ENCODE data around the gene LTBR. TPM values are rescaled to one million over a fixed set of nuclear protein-coding genes. Genes with fewer than 3 reads are reported as not detected.
"Not testable (repeated sequence)": the region's sequence is repeated elsewhere in the genome, so short reads cannot be mapped to it uniquely, and the experiment has no call there.

LTBR gene
- total RNA-seq, 1 donor from 2014 or later, result 2.1 TPM

GRCh38 chr12:6341417-6342139, 42.4 kb upstream of the LTBR start, which contains the start of gene TNFRSF1A:
TSS of gene TNFRSF1A (minus strand) at chr12:6342076. CDS start at chr12:6341814, 262 bp downstream.
- no peak within 1 kb of the TSS for H3K4me3 Mint-ChIP-seq
- no peaks in the 10 kb centered on the region for H3K27me3 Mint-ChIP-seq
- peaks cover under 1% of the 10 kb centered on the region for H3K9me3 Mint-ChIP-seq
- H3K36me3 Mint-ChIP-seq (ENCODE audit: low read depth), result peaks cover 6% of the 10 kb centered on the region
- intact Hi-C loops (cut with micrococcal nuclease), result loop anchor here (1.0 kb wide), 1 partner anchor 23 kb away; no protein-coding TSS in a partner anchor
- peaks cover 40% of the 10 kb centered on the region for H3K4me1 Mint-ChIP-seq
- no peak within 1 kb of the TSS for H3K27ac Mint-ChIP-seq
- DNase-seq, result peak; percentile 83

GRCh38 chr12:6342140-6342889, 41.6 kb upstream of the LTBR start:
- peaks cover 5% of the 10 kb centered on the region for H3K36me3 Mint-ChIP-seq (ENCODE audit: low read depth)
- no peak overlapping the region for H3K4me3 Mint-ChIP-seq
- H3K4me1 Mint-ChIP-seq, result peaks cover 43% of the 10 kb centered on the region
- no peak for DNase-seq
- H3K9me3 Mint-ChIP-seq, result peaks cover 4% of the 10 kb centered on the region
- H3K27me3 Mint-ChIP-seq, result no peaks in the 10 kb centered on the region
- no peak overlapping the region for H3K27ac Mint-ChIP-seq
- intact Hi-C loops (cut with micrococcal nuclease), result loop anchor here (1.0 kb wide), 1 partner anchor 22 kb away; no protein-coding TSS in a partner anchor

DNA sequence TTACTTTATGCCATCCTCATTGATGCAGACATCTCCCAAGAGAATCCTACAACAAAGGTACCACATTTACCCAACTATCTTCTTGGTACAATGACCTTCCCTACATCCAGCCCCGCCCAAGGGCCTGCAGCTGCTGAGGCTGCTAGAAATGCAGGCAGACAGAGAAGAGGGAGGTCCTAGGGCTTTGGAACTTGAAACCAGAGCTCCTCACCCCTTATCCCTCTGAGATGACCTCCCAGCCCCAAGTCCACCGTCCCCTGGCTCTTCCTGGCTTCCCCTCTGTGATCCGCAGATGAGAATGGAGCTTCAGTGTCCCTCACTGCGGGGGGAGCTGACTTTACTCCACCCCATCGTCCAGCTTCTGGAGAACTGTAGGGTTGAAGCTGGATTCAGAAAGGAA, 40.4 kb upstream of the LTBR start:
- intact Hi-C loops (cut with micrococcal nuclease), result no loop called here
- H3K27ac Mint-ChIP-seq, result peak overlapping the region; percentile 10
- H3K4me1 Mint-ChIP-seq, result peaks cover 45% of the 10 kb centered on the region

GRCh38 chr12:6344101-6344660, 39.8 kb upstream of the LTBR start:
- H3K36me3 Mint-ChIP-seq (ENCODE audit: low read depth); intact Hi-C loops (cut with micrococcal nuclease); DNase-seq: not testable (repeated sequence)

More for the DNA sequence above, 40.4 kb upstream of the LTBR start:
- H3K27me3 Mint-ChIP-seq, result no peaks in the 10 kb centered on the region
- no peak for DNase-seq
- peaks cover 4% of the 10 kb centered on the region for H3K9me3 Mint-ChIP-seq
- H3K4me3 Mint-ChIP-seq, result no peak overlapping the region
- peaks cover 5% of the 10 kb centered on the region for H3K36me3 Mint-ChIP-seq (ENCODE audit: low read depth)

GRCh38 chr12:6345319-6346091, 38.5 kb upstream of the LTBR start:
- peaks cover 45% of the 10 kb centered on the region for H3K4me1 Mint-ChIP-seq
- intact Hi-C loops (cut with micrococcal nuclease), result no loop called here
- H3K27ac Mint-ChIP-seq, result peak overlapping the region; percentile 58
- H3K9me3 Mint-ChIP-seq, result peaks cover 4% of the 10 kb centered on the region
- H3K4me3 Mint-ChIP-seq, result peak overlapping the region; percentile 18
- DNase-seq, result peak; percentile 70
- peaks cover 5% of the 10 kb centered on the region for H3K36me3 Mint-ChIP-seq (ENCODE audit: low read depth)
- no peaks in the 10 kb centered on the region for H3K27me3 Mint-ChIP-seq

More at GRCh38 chr12:6344101-6344660, 39.8 kb upstream of the LTBR start:
- H3K27me3 Mint-ChIP-seq, H3K9me3 Mint-ChIP-seq, H3K27ac Mint-ChIP-seq, H3K4me3 Mint-ChIP-seq: not testable (repeated sequence)
- peaks cover 45% of the 10 kb centered on the region for H3K4me1 Mint-ChIP-seq

DNA sequence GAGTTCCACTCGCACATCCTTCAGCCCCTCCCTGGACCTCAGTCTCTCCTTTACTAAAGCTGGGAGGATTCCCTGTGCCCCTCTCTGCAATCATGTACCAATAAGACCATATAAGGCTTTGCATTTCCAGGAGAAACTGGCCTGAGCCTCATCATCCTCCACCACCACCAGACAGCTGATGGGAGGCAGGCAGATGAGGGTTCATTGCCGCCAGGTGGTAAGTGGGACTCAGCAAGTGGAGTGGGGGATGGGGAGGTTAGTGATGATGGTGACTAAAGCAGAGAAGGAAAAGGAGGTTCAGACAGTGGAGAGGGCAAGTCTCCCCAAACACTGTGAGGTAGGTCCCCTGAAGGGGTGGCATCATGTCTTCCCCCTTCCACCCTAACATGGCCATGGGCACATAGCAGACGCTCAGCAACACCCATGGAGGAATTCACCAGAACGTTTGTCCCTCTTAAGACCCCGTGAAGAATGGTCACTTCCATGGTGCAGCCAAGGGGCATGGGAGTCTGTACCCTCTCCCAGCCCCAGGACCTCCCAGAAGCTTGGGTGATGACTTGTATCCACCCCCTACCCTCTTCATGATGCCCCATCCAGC, 37.6 kb upstream of the LTBR start:
- Mint-ChIP-seq H3K36me3 (ENCODE audit: low read depth) (peaks cover 3% of the 10 kb centered on the region), H3K4me3 (no peak overlapping the region), H3K27ac (no peak overlapping the region), H3K27me3 (peaks cover 2% of the 10 kb centered on the region), H3K4me1 (peaks cover 43% of the 10 kb centered on the region), H3K9me3 (peaks cover 4% of the 10 kb centered on the region)
- intact Hi-C loops (cut with micrococcal nuclease), result no loop called here
- no peak for DNase-seq

GRCh38 chr12:6346942-6347341, 37.0 kb upstream of the LTBR start:
- intact Hi-C loops (cut with micrococcal nuclease), result no loop called here
- no peak for DNase-seq
- peaks cover 41% of the 10 kb centered on the region for H3K4me1 Mint-ChIP-seq
- H3K27ac Mint-ChIP-seq, result peak overlapping the region; percentile 34
- H3K36me3 Mint-ChIP-seq (ENCODE audit: low read depth), result no peaks in the 10 kb centered on the region
- no peak overlapping the region for H3K4me3 Mint-ChIP-seq
- peaks cover 4% of the 10 kb centered on the region for H3K9me3 Mint-ChIP-seq
- peaks cover 2% of the 10 kb centered on the region for H3K27me3 Mint-ChIP-seq

- no peaks in the 10 kb centered on the region for H3K36me3 Mint-ChIP-seq (ENCODE audit: low read depth)
- peaks cover 7% of the 10 kb centered on the region for H3K27me3 Mint-ChIP-seq
- DNase-seq, result no peak
- intact Hi-C loops (cut with micrococcal nuclease), result no loop called here
- no peak overlapping the region for H3K27ac Mint-ChIP-seq
- peaks cover 4% of the 10 kb centered on the region for H3K9me3 Mint-ChIP-seq
- peaks cover 39% of the 10 kb centered on the region for H3K4me1 Mint-ChIP-seq
- no peak overlapping the region for H3K4me3 Mint-ChIP-seq
Observed at GRCh38 chr12:6347367-6348338, 36.3 kb upstream of the LTBR start.

- Mint-ChIP-seq H3K27ac (no peak overlapping the region), H3K4me1 (peaks cover 18% of the 10 kb centered on the region), H3K36me3 (ENCODE audit: low read depth) (no peaks in the 10 kb centered on the region), H3K4me3 (no peak overlapping the region), H3K27me3 (peaks cover 12% of the 10 kb centered on the region), H3K9me3 (peaks cover 3% of the 10 kb centered on the region)
- DNase-seq, result no peak
- intact Hi-C loops (cut with micrococcal nuclease), result no loop called here
Observed at GRCh38 chr12:6351622-6352021, 32.3 kb upstream of the LTBR start.

DNA sequence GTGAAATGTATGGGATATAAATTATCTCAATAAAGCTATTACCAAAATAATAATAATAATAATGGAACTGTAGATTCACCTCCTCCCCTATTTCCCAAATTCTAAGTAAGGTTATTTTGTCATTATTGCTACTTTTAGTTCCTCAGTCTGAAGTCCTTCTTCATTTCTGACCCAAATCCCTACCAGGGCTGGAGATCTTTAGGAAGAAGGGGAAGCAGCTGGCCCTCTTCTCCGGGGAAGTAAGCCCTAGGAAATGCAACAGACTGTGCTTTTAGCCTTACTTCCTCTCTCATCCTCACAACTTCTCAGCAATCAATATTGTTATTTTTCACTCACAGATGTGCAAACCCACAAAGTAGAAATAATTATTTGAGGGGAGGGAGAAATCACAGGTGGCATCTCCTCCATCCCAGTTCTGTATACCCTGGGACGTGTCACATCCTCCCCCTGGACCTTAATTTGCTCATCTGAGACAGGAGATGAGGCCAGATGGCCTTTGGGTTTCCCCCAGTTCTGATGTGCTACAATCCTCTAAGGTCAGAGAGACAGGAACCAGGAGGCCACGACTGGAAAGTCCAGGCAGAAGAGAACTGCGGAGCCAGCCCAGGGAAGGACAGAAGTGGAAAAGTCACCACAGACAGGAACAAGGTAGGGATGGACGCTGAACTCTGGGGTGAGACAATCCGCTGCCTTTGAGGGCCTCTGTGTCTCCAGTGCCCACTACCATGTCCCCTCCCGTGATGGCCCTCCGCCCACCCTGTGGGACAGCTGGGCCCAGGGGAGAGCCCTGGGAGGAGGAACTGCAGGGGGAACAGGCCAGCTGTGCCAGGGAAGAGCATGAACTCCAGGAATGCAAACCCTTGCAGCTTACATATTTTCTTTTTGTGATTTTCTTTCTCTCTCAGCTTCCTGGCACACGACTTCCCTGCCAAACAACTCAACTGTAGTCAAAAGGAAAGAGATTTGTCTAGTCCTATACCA, 31.5 kb upstream of the LTBR start:
- no peaks in the 10 kb centered on the region for H3K36me3 Mint-ChIP-seq (ENCODE audit: low read depth)
- H3K27ac Mint-ChIP-seq, result no peak overlapping the region
- H3K9me3 Mint-ChIP-seq, result no peaks in the 10 kb centered on the region
- no peak overlapping the region for H3K4me3 Mint-ChIP-seq
- intact Hi-C loops (cut with micrococcal nuclease), result no loop called here
- DNase-seq, result no peak
- peaks cover 16% of the 10 kb centered on the region for H3K27me3 Mint-ChIP-seq
- H3K4me1 Mint-ChIP-seq, result peaks cover 16% of the 10 kb centered on the region

- DNase-seq, result no peak
- intact Hi-C loops (cut with micrococcal nuclease), result no loop called here
- Mint-ChIP-seq H3K4me3 (no peak overlapping the region), H3K27ac (no peak overlapping the region), H3K9me3 (no peaks in the 10 kb centered on the region), H3K36me3 (ENCODE audit: low read depth) (no peaks in the 10 kb centered on the region), H3K27me3 (peaks cover 16% of the 10 kb centered on the region), H3K4me1 (peaks cover 14% of the 10 kb centered on the region)
Observed at GRCh38 chr12:6354495-6355393, 29.2 kb upstream of the LTBR start.

Data from activated CD4-positive, alpha-beta T cell treated with anti-CD3 and anti-CD28 coated beads, Interleukin-2, amount 10 ng/mL, durations not matched to agents 24 days and 14 days (primary cell).